Measurements from ENCODE around the gene ATP6V1C2.

DNA sequence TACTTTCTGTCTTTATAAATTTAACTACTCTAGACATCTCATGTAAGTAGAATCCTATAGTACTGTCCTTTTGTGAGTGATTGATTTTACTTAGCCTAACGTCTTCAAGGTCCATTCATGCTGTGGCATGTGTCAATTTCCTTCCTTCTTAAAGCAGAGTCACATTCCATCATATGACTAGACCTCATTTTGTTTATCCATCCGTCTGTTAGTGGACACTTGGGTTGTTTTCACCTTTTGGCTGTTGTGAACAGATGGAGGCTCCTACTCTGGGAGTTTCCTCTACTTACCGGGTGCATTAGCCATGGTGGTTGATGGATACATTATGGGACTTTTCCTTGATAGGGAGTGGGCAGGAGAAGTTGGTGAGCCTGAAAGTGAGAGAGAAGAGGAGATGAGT is 97.6 kb downstream of the ATP6V1C2 start:
- TF ChIP-seq, protein P1, sequence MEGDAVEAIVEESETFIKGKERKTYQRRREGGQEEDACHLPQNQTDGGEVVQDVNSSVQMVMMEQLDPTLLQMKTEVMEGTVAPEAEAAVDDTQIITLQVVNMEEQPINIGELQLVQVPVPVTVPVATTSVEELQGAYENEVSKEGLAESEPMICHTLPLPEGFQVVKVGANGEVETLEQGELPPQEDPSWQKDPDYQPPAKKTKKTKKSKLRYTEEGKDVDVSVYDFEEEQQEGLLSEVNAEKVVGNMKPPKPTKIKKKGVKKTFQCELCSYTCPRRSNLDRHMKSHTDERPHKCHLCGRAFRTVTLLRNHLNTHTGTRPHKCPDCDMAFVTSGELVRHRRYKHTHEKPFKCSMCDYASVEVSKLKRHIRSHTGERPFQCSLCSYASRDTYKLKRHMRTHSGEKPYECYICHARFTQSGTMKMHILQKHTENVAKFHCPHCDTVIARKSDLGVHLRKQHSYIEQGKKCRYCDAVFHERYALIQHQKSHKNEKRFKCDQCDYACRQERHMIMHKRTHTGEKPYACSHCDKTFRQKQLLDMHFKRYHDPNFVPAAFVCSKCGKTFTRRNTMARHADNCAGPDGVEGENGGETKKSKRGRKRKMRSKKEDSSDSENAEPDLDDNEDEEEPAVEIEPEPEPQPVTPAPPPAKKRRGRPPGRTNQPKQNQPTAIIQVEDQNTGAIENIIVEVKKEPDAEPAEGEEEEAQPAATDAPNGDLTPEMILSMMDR (IDR thresholded peaks at IDR 0.05): no peak
- no peak for TF ChIP-seq POLR2A (IDR thresholded peaks at IDR 0.05)
